Stimulated activated CD4-positive, alpha-beta T cell treated with anti-CD3 and anti-CD28 coated beads, TNF-alpha, amount 100 ng/mL, for 48 hours (primary cell): Measurements from ENCODE around the gene IFT20.
"Not testable (repeated sequence)": the region's sequence is repeated elsewhere in the genome, so short reads cannot be mapped to it uniquely, and the experiment has no call there.

ENCODE experiments used
- DNase-seq, 3 donors: peaks; one replicate each; pipeline ENCODE4 v3.0.0-alpha.2; 2020; ENCODE audit warnings: low read depth in 3 of 3

IFT20 gene

DNA sequence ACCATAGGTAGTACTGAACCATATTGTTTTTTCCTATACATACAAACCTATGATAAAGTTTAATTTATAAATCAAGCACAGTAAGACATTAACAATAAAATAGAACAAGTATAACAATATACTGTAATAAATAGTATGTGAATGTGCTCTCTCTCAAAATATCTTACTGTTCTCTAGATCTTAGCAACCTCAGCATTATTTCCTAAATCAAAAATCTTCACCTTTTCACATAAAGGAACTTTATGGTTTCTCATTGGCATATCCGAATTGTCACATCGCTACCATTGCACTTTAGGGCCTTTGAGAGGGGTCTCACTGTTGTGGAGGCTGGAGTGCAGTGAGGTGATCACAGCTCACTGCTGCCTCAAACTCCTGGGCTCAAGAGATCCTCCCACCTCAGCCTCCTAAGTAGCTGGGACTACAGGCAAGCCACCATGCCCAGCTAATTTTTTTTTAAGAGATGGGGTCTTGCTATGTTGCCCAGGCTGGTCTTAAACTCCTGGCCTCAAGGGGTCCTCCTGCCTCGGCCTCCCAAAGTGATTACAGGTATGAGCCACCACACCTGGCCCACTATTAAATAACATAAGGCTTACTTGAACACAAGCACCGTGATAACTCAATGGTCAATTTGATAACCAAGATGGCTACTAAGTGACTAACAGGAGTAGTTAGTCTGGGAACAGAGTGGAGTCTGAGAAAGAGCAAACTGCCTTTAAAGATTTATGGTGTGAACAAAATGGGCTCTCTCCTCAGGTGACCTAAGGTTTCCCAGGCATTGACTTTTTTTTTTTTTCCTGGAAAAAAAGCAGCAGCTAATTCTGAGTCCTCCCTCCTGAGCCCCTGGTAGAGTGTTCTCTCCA lies 19.2 kb downstream of the IFT20 start:
- DNase-seq, result no peak

DNA sequence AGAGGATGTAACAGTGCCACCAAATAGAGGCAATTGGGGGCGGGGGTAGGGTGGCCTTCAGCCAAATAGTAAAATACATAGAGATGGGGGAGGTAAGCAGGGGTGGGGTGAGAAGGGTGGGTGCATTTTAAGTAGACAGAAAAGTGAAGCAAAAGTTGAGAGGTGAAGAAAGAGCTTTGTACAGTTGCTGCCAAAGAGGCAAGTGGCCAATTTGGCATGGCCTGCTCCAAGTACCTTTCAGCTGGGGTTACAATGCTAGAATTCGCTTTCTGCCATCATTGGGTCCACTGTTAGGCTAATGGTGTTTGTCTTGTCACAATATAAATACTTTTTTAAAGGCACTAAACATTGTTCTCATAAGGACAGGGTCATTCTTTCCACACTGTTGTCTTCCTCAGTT lies 21.4 kb downstream of the IFT20 start:
- no peak for DNase-seq

DNA sequence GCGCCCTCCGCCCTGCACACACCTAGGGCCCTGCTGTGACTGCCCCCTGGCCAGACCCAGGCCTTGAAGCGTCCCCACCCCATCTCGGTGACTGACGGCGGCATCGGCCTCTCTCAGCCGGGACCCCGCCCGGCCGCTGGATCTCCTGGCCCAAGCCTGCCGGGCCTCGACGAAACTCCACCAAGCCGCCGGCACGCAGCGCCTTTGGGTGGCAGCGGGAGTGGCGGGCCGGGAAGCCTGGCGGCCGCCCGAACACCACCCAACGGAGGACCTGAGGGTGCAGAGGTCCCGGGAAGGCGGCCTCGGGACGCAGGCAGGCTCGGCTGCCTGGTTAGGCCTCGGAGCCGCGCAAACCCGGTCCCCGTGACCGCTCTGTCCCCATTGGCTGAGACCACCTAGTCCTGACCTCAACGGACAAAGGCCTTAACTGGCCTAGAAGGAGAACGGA lies 28.3 kb downstream of the IFT20 start:
- DNase-seq, result no peak

DNA sequence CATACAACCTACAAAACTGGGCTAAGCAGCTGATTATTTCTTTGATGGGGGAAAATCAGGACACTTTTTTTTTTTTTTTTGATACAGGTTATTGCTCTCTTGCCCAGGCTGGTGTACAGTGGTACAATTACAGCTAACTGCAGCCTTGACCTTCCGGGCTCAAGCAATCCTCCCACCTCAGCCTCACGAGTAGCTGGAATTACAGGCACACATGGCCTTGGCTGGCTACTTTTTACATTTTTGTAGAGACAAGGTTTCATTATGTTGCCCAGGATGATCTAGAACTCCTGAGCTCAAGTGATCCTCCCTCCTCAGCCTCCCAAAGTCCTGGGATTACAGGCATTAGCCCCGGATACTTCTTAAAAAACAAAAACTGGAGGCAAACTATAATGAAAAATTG lies 36.8 kb downstream of the IFT20 start:
- no peak for DNase-seq

DNA sequence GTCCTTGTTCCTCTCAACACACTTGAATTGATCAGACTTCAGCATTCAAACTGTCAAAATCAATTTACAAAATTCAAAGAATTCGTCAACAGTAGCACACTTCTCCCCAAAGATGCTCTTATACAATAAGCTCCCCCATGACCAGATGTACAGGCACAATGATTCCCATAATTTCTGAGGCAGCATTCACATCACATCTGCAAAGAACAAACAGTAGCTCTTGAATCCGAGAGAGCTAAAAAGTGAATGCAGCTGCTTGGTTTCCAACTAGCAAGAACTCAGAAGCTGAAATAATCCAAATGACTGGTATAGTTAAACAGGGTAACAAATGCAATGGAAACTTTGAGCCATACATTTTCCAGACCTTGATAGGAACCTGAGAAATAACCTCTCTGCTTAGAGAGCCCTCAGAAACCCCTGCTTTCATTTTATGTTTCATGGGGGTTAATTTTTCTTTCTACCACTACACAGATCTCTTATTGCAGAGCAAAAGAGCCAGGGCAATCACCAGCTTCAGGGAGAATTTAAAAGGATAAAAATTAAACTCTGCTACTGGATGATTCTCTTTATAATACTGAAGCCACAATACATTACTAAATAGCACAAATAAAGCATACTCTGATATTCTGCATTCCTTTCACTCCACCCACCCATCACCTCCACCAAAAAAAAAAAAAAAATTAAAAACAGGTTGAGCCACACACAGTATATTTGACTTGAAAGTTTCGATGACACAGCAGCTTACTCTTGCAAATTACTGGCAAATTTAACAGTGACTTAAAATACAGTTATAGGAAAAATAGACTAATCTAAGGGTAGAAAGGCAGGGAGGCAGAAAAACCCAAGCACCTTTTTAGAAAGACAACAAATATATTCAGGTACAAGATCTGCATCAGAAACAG lies 39.3 kb downstream of the IFT20 start:
- no peak for DNase-seq

GRCh38 chr17:28293994-28294393 lies 41.3 kb downstream of the IFT20 start:
- no peak for DNase-seq

DNA sequence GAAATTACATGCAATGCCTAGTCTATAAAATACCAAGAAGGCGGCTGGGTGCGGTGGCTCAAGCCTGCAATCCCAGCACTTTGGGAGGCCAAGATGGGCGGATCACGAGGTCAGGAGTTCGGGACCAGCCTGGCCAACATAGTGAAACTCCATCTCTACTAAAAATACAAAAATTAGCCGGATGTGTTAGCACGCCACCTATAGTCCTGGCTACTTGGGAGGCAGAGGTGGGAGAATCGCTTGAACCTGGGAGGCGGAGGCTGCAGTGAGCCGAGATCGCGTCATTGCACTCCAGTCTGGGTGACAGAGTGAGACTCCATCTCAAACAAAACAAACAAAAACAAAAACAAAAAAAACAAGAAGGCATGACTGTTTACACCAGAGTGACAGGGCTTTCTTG lies 42.4 kb downstream of the IFT20 start:
- not testable (repeated sequence) for DNase-seq

DNA sequence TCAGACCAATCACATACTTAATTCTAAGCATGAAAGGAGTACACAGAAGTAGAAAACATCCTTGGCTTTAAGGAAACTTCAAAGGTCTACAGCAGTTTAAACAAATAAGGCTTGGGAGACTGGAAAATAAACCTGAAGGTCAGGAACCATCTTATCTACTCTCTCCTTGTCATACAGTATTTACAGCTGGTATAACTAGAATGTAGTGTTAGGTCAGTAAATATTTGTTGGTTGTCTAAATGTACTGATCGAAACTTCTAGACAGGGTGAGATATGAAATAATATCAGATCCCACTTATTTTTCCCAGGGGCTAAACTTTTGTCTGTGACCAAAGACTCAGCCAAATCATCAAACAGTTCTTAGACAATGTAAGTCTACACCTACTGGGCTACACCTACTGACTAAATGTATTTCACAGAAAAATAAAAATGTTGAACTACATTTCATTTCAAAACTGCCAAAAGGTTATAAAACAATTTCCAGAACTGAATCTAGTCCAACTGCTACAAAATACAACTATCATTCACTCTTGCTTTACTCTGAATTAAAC lies 43.4 kb downstream of the IFT20 start:
- DNase-seq, result no peak

DNA sequence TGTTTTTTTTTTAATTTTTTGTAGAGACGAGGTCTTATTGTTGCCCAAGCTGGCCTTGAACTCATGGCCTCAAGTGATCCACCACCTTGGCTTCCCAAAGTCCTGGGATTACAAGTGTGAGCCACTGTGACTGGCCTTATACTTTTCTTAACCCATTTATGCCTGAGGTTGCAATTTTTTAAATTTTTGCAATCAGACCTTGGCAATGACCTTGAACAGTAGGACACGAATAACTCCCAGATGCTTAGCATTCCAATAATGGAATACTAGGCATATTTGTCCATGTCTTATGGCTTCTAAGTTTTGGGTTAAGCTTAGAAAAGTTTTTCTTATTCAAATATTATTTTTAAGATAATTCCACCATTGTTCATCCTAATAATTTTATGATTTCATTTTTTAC lies 44.6 kb downstream of the IFT20 start:
- DNase-seq, result no peak

DNA sequence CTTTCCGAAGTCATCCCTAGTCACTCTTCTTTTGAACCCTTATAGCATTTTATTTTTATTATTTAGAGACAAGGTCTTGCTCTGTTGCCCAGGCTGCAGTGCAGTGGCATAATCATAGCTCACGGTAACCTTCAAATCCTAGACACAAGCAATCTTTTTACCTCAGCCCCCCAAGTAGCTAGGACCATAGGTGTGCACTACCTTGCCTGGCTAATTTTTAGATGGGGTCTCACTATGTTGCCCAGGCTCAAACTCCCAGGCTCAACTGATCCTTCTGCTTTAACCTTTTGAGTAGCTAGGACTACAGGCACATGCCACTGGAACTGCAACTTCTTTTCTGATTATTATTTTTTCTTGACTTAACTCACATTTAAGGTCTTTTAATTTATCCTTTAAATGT lies 49.3 kb downstream of the IFT20 start:
- DNase-seq, result no peak

DNA sequence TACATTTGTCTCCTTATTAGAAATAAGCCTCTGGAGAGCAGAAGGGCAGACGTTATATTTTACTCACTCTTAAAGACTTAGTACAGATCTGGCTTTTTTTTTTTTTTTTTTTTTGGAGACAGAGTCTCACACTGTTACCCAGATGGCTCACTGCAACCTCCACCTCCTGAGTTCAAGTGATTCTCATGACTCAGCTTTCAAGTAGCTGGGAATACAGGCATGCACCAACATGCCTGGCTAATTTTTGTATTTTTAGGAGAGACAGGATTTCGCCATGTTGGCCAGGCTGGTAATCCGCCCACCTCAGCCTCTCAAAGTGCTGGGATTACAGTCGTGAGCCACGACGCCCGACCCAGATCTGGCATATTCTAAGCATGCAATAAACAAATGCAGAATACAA lies 52.7 kb downstream of the IFT20 start:
- DNase-seq, result no peak

DNA sequence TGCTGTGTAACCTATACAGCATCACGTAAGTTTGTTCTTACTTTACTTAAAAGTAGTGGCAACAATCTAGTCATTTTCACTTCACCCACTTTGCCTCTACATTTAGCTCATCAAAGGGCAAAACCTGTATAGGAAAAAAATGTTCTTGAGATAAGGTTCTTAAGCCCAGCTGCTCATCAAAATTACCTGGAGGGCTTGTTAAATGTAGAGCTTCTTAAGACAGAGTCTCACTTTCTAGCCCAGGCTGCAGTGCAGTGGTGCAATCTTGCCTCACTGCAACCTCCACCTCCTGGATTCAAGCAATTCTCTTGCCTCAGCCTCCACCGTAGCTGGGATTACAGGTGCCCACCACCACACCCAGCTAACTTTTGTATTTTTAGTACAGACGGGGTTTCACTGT lies 54.4 kb downstream of the IFT20 start:
- DNase-seq, result no peak

DNA sequence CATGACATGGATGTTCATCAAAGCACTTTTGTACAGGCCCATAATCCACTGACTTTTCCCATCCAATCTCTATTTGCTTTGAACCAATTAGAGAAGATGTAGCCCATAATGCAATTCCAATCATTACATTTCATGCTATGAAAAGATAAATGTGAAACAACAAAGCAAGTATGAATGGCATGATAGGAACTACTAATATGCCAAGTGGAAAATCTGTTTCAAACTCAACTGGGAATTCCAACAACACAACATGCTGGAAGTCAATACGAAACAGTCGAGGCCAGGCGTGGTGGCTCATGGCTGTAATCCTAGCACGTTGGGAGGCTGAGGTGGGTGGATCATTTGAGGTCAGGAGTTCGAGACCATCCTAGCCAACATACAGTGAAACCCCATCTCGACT lies 55.9 kb downstream of the IFT20 start:
- DNase-seq, result no peak
